ENCODE data around the gene DEDD.
"Not testable (repeated sequence)": the region's sequence is repeated elsewhere in the genome, so short reads cannot be mapped to it uniquely, and the experiment has no call there.

DNA sequence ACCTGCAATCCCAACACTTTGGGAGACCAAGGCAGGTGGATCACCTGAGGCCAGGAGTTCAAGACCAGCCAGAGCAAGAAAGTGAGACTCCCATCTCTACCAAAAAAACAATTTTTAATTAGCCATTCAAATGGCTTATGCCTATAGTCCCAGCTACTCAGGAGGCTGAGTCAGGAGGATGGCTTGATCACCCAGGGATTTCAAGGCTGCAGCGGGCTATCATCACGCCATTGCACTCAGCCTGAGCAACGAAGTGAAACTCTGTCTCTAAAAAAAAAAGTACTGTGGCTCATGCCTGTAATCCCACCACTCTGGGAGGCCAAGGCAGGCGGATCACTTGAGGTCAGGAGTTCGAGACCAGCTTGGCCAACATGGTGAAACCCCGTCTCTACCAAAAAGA, 16.5 kb downstream of the DEDD start:
- TF ChIP-seq TRIM24 (CRISPR knock-in tag; IDR thresholded peaks at IDR 0.05); POLR2G (IDR thresholded peaks at IDR 0.05; ENCODE audit: low read depth, low read length); IRF2 (CRISPR knock-in tag; IDR thresholded peaks at IDR 0.05); CREB1 (IDR thresholded peaks at IDR 0.05); CREB1 (CRISPR knock-in tag; IDR thresholded peaks at IDR 0.05); NFIC (IDR thresholded peaks at IDR 0.05; ENCODE audit: low read length); ZIK1 (CRISPR knock-in tag; IDR thresholded peaks at IDR 0.05; ENCODE audit: borderline replicate concordance, low read depth); SMARCC2 (IDR thresholded peaks at IDR 0.05); NFKB2 (CRISPR knock-in tag; IDR thresholded peaks at IDR 0.05; ENCODE audit: borderline replicate concordance); ATF1 (CRISPR knock-in tag; IDR thresholded peaks at IDR 0.05); ZFP36 (IDR thresholded peaks at IDR 0.05; ENCODE audit: borderline replicate concordance, low read depth, low read length, partially characterized antibody); TCF7L2 (IDR thresholded peaks at IDR 0.05; ENCODE audit: low read depth, low read length): not testable (repeated sequence)
- TF ChIP-seq, protein P1, sequence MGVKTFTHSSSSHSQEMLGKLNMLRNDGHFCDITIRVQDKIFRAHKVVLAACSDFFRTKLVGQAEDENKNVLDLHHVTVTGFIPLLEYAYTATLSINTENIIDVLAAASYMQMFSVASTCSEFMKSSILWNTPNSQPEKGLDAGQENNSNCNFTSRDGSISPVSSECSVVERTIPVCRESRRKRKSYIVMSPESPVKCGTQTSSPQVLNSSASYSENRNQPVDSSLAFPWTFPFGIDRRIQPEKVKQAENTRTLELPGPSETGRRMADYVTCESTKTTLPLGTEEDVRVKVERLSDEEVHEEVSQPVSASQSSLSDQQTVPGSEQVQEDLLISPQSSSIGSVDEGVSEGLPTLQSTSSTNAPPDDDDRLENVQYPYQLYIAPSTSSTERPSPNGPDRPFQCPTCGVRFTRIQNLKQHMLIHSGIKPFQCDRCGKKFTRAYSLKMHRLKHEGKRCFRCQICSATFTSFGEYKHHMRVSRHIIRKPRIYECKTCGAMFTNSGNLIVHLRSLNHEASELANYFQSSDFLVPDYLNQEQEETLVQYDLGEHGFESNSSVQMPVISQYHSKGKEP (CRISPR knock-in tag; IDR thresholded peaks at IDR 0.05): not testable (repeated sequence)
- TF ChIP-seq, protein P2, sequence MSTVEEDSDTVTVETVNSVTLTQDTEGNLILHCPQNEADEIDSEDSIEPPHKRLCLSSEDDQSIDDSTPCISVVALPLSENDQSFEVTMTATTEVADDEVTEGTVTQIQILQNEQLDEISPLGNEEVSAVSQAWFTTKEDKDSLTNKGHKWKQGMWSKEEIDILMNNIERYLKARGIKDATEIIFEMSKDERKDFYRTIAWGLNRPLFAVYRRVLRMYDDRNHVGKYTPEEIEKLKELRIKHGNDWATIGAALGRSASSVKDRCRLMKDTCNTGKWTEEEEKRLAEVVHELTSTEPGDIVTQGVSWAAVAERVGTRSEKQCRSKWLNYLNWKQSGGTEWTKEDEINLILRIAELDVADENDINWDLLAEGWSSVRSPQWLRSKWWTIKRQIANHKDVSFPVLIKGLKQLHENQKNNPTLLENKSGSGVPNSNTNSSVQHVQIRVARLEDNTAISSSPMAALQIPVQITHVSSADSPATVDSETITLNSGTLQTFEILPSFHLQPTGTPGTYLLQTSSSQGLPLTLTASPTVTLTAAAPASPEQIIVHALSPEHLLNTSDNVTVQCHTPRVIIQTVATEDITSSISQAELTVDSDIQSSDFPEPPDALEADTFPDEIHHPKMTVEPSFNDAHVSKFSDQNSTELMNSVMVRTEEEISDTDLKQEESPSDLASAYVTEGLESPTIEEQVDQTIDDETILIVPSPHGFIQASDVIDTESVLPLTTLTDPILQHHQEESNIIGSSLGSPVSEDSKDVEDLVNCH (CRISPR knock-in tag; IDR thresholded peaks at IDR 0.05): not testable (repeated sequence)
- TF ChIP-seq, protein P3, sequence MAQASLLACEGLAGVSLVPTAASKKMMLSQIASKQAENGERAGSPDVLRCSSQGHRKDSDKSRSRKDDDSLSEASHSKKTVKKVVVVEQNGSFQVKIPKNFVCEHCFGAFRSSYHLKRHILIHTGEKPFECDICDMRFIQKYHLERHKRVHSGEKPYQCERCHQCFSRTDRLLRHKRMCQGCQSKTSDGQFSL (CRISPR knock-in tag; IDR thresholded peaks at IDR 0.05): not testable (repeated sequence)

Measured in HepG2 (cell line).